ENCODE data around the gene KHDC1L.

DNA sequence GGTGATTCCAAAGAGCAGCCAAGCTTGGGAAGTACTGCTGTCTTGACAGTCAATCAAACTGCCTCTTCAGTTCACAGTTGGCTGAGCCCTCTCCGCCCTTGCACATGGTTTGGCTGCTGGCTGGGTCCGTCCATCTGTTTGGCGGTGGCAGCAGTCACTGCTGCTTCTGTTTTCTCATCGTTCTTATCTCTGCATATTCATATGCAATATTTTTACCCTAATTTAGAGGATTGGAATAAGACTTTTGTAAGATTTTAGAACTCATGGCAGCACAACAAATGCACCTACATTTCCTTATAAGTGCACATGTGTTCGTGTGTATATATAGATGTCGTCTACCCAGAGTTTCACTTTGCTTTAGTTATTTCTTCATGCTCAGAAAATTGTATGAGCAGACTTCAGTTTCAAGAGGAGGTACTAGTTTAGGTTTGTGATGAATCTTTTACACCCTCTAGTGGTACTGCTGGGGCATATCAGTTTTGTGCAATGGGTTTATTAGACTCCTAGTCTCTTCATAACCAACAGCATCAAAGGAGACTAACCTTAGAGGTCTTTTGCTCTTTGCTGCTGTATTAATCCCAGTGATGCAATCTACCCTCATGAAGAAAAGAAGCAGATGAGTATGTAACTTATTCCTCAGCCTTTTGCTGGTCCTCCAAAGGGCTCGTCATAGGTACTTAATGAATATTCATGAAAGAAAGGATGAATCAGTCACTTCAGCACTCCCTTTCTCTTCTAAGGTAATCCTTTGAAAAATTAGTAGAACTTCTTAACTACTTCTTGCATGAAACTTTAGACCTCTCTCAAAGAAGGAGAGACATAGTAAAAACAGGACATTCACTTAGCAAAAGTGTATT lies 44.3 kb downstream of the KHDC1L start:
- TF ChIP-seq POLR2A (IDR thresholded peaks at IDR 0.05; ENCODE audit: low read depth, low read length) = no peak
- TF ChIP-seq POLR2AphosphoS5 (IDR thresholded peaks at IDR 0.05; ENCODE audit: low read depth, low read length) = no peak

All from GM12892 (cell line).